ENCODE results near the gene PPA1.

GRCh38 chr10:70155255-70155838 lies 77.9 kb downstream of the PPA1 start:
- TF ChIP-seq CTCF (optimal IDR thresholded peaks at IDR 0.05 in 1 of 3, IDR thresholded peaks at IDR 0.05 in 1 of 3, conservative IDR thresholded peaks at IDR 0.05 in 1 of 3; ENCODE audit: extremely low read depth in 1 of 3, insufficient read depth in 2 of 3, low read length in 3 of 3) (no peak), EZH2 (IDR thresholded peaks at IDR 0.05; ENCODE audit: low read length) (no peak)

Measured in keratinocyte (primary cell).